Adrenal gland (tissue), 12 donors: ENCODE data around the gene PHF21A. TPM values are rescaled to one million over a fixed set of nuclear protein-coding genes. Genes with fewer than 3 reads are reported as not detected.

ENCODE experiments used
- DNase-seq, 7 donors: peaks; one replicate each; pipeline ENCODE4 v3.0.0-alpha.2; 2019 to 2020
- H3K27ac ChIP-seq, 5 donors: fragments of 200-600 bp; sonication (generic) in 4 of 5; 1 replicate in 3 of 5; 2 replicates in 2 of 5; pipeline versions ENCODE4 v1.5.1 to v1.8.0; 2016 to 2020; ENCODE audit warnings: mild to moderate bottlenecking in 1 of 5
- H3K27me3 ChIP-seq: fragments of 200-600 bp; 2 replicates; pipeline ENCODE4 v1.8.0; 2021
- H3K36me3 ChIP-seq, 2 donors: fragments of 200-600 bp; replicated peaks in 1 of 2; 1 replicate in 1 of 2; 2 replicates in 1 of 2; pipeline versions ENCODE4 v1.5.1 to v1.8.0; 2018 to 2022
- H3K4me1 ChIP-seq, 2 donors: fragments of 200-600 bp; replicated peaks in 1 of 2; 1 replicate in 1 of 2; 2 replicates in 1 of 2; pipeline versions ENCODE4 v1.5.1 to v1.8.0; 2018 to 2021
- H3K4me3 ChIP-seq, 4 donors: fragments of 200-600 bp; sonication (generic) in 3 of 4; one replicate each; pipeline ENCODE4 v1.5.1; 2016 to 2018
- H3K9me3 ChIP-seq, 3 donors: fragments of 200-600 bp; sonication (generic) in 1 of 3; replicated peaks in 1 of 3; 1 replicate in 2 of 3; 2 replicates in 1 of 3; pipeline versions ENCODE4 v1.5.1 to v1.8.0; 2016 to 2021
- POLR2A ChIP-seq, 2 donors: fragments of 450-650 bp; IDR thresholded peaks; one replicate each; pipeline ENCODE4 v1.6.1; 2017; ENCODE audit warnings: antibody characterized with exemption in 2 of 2, mild to moderate bottlenecking in 2 of 2, moderate library complexity in 1 of 2
- WGBS, 4 donors: extraction: QIAGEN DNeasy Blood & Tissue Kit in 2 of 4; methylation state at CpG; one replicate each; pipeline versions ENCODE4 v1.1.5 to v1.1.7; 2013 to 2017; 5-methylcytosine and 5-hydroxymethylcytosine counted together
- intact Hi-C, 2 donors: fragments of 100-400 bp; cut with DNase I; formaldehyde crosslinking; loops; one replicate each; pipeline versions ENCODE4 v1.14.1 to v1.15.0; 2022 to 2023
- polyA plus RNA-seq, 3 donors: library from polyadenylated mRNA; stranded (reverse); fragments of 200-250 nt in 2 of 3; fragments of 350-450 nt in 1 of 3; fragmentation: Illumina TruSeq in 1 of 3; extraction: RNeasy Lipid Tissue Mini Kit (QIAGEN cat#74804) in 1 of 3; gene quantifications; one replicate each; pipeline ENCODE4 v1.2.3, GENCODE V29; 2013 to 2014
- total RNA-seq, 9 donors: library from RNA; depleted of rRNA in 4 of 9; stranded (reverse); fragments of >200 nt in 4 of 9; fragments of 120-200 nt in 1 of 9; fragmentation: NEBNext Ultra II Directional in 1 of 9; extraction: Animal tissue kit (Norgen Biotek cat#: 25700) in 1 of 9; gene quantifications; one replicate each; pipeline versions ENCODE4 v1.1.0 to v1.2.4, GENCODE V29; 2013 to 2023
- TF ChIP-seq, protein P1 (sequence below), 6 experiments: fragments of 450-650 bp in 4 of 6; fragments of 200-600 bp in 2 of 6; sonication (generic) in 1 of 6; IDR thresholded peaks; 1 replicate in 5 of 6; 2 replicates in 1 of 6; pipeline versions ENCODE4 v1.5.1 to v1.8.0; 2016 to 2021; ENCODE audit warnings: antibody characterized with exemption in 6 of 6, mild to moderate bottlenecking in 2 of 6, moderate library complexity in 1 of 6
- donor health status: healthy with polysubstance abuse.
- donor health status: Bipolar disorder and iron deficiency.
- donor health status: DM: yes; HTN: yes; CAD: no.
- donor health status: DM: no; HTN: no; CAD: no.
- donor health status: DM: no; HTN: no; CAD: no.
- donor health status: DM: yes; HTN: yes; CAD: no.

Gene PHF21A
- total and polyA plus RNA-seq, 12 donors: 28.4 to 85.1 (median 40.0) TPM

DNA sequence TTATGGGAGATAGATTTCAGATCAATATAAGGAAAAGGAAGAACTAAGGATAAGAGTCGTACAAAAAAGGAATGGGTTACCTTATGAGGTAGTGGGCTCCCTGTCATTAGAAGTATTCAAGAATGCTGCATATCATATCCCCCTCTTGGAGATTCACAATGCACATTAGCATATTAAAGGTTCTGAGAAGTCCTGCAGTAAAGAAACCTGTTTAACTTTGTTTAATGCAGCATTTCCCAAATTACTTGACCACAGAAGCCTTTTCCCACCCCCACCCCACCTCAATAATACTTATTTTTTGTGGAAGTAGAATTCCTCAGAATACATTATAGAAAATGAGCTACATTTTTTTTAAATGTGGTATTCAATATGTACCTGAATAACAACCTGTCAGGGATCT is 30.9 kb downstream of the PHF21A start:
- WGBS, 4 donors: 88 to 95% (median 93%) methylated on average over 1 of the region's 1 CpG
- H3K9me3 ChIP-seq: no peaks in the 10 kb centered on the region
- intact Hi-C loops: no loop called here
- no peaks in the 10 kb centered on the region for H3K27me3 ChIP-seq
- no peak for DNase-seq
- peaks cover 0 to 20% of the 10 kb centered on the region in 2 donors for H3K36me3 ChIP-seq
- TF ChIP-seq, protein P1, sequence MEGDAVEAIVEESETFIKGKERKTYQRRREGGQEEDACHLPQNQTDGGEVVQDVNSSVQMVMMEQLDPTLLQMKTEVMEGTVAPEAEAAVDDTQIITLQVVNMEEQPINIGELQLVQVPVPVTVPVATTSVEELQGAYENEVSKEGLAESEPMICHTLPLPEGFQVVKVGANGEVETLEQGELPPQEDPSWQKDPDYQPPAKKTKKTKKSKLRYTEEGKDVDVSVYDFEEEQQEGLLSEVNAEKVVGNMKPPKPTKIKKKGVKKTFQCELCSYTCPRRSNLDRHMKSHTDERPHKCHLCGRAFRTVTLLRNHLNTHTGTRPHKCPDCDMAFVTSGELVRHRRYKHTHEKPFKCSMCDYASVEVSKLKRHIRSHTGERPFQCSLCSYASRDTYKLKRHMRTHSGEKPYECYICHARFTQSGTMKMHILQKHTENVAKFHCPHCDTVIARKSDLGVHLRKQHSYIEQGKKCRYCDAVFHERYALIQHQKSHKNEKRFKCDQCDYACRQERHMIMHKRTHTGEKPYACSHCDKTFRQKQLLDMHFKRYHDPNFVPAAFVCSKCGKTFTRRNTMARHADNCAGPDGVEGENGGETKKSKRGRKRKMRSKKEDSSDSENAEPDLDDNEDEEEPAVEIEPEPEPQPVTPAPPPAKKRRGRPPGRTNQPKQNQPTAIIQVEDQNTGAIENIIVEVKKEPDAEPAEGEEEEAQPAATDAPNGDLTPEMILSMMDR (IDR thresholded peaks at IDR 0.05): no peak
- TF ChIP-seq POLR2A (IDR thresholded peaks at IDR 0.05): no peak
- no peak overlapping the region for H3K27ac ChIP-seq
- H3K4me3 ChIP-seq: no peak overlapping the region
- H3K4me1 ChIP-seq: peaks cover 3 to 21% of the 10 kb centered on the region in 2 donors

DNA sequence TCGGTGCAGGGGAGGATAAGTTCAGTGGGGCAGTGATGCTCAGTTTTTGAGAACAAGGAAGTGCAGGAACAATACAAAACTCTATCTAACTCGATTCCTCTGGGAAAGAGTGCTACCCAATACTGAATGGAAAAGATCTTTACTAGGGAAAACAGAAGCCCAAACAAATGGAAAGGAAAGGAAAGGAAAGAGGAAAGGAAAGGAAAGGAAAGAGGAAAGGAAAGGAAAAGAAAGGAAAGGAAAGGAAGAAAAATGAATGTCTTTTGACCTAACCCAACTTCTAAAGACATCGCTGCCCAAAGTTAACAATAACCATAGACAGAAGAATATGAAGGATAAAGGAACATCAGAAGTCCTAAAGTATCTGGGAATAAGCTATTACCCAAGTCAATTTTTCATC is 41.6 kb downstream of the PHF21A start:
- WGBS, 4 donors: 89 to 98% (median 96%) methylated on average over 3 of the region's 3 CpGs
- peaks cover 0 to 28% of the 10 kb centered on the region in 2 donors for H3K36me3 ChIP-seq
- no peaks in the 10 kb centered on the region for H3K9me3 ChIP-seq
- intact Hi-C loops: no loop called here
- TF ChIP-seq POLR2A (IDR thresholded peaks at IDR 0.05): no peak
- no peaks in the 10 kb centered on the region for H3K27me3 ChIP-seq
- H3K27ac ChIP-seq: no peak overlapping the region
- no peak for DNase-seq
- H3K4me1 ChIP-seq: no peaks in the 10 kb centered on the region
- no peak overlapping the region for H3K4me3 ChIP-seq

DNA sequence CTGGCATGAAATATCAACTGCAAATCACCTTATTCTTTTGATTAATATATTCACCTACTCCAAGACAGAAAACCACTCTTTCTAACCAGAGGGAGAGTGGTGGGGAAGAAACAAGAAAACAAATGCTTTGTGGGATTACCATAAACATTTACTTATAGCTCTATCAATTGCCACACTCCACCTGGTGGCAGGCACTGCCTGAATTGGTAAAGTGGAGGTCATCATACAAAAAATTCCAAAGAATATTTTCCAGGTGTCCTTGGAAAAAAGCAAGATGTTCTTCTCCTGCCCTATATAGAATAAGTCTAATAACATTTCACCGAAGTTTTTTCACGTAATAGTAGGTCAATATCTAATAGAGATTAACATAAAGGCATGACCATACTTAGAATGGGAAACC is 45.3 kb downstream of the PHF21A start:
- H3K9me3 ChIP-seq: no peaks in the 10 kb centered on the region
- DNase-seq: no peak
- WGBS, 4 donors: 80 to 89% (median 86%) methylated on average over 2 of the region's 2 CpGs
- no peak overlapping the region for H3K27ac ChIP-seq
- H3K4me3 ChIP-seq: no peak overlapping the region
- peaks cover 7 to 16% of the 10 kb centered on the region in 2 donors for H3K4me1 ChIP-seq
- H3K27me3 ChIP-seq: no peaks in the 10 kb centered on the region
- TF ChIP-seq, protein P1 (IDR thresholded peaks at IDR 0.05): no peak
- TF ChIP-seq POLR2A (IDR thresholded peaks at IDR 0.05): no peak
- peaks cover 0 to 16% of the 10 kb centered on the region in 2 donors for H3K36me3 ChIP-seq
- intact Hi-C loops: no loop called here

DNA sequence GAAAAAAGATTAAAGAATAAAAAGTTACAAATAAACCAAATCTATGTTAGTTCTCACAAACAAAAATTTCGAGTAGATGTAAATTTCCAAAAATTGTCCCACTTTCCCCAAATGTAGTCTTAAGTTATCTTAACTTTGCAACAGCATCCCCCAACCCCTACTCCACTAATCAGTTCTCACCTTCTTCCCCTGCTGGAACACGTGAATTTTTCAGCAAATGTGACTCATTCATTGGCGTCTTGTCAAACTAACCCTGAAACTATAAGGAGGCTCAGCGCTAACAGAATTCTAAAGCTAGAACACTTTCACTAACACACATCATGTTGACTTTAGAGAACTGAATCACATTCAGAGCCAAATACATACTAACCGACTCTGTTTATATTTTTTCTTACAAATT is 46.1 kb downstream of the PHF21A start:
- intact Hi-C loops: no loop called here
- H3K4me3 ChIP-seq: no peak overlapping the region

DNA sequence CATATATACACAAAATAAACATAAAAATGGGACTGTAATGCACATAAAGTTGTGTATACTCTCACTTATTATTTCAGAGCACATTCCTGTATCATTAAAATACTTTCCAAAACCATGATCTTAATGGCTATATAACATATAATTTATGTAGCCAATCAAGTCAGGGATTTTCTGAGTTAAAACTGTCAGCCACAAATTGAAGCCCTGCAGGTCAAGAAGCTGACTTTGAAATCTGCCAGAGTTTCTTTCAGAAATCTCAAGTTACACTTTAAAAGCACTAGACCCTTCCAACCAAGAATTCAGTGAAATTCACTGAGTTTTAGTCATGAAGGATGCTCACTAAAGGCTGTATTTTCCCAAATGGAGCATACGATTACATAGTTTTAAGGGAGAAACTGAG is 47.6 kb downstream of the PHF21A start:
- H3K27me3 ChIP-seq: no peaks in the 10 kb centered on the region
- no peaks in the 10 kb centered on the region for H3K9me3 ChIP-seq
- peaks cover 0 to 16% of the 10 kb centered on the region in 2 donors for H3K36me3 ChIP-seq
- no peak overlapping the region for H3K27ac ChIP-seq
- no peak for DNase-seq
- H3K4me3 ChIP-seq: no peak overlapping the region
- H3K4me1 ChIP-seq: peaks cover 7 to 16% of the 10 kb centered on the region in 2 donors
- TF ChIP-seq, protein P1 (IDR thresholded peaks at IDR 0.05): no peak
- TF ChIP-seq POLR2A (IDR thresholded peaks at IDR 0.05): no peak
- intact Hi-C loops: no loop called here
- 95 to 100% (median 98%) methylated on average over 1 of the region's 1 CpG for WGBS, 4 donors

More for the DNA sequence above, 46.1 kb downstream of the PHF21A start:
- TF ChIP-seq, protein P1 (IDR thresholded peaks at IDR 0.05): no peak
- Histone ChIP-seq H3K27ac (no peak overlapping the region), H3K4me1 (peaks cover 7 to 16% of the 10 kb centered on the region in 2 donors), H3K36me3 (peaks cover 0 to 16% of the 10 kb centered on the region in 2 donors), H3K9me3 (no peaks in the 10 kb centered on the region), H3K27me3 (no peaks in the 10 kb centered on the region)
- 47 to 55% (median 48%) methylated on average over 5 of the region's 5 CpGs for WGBS, 4 donors
- peak in 3 of 7 donors; percentile 22 to 32 (median 27) for DNase-seq
